Activated gamma-delta T cell (primary cell): ENCODE results near the gene PARD3.

Source experiments
- DNase-seq: peaks from one replicate; lab custom pipeline; 2025; lab: John Stamatoyannopoulos, UW

PARD3 gene

DNA sequence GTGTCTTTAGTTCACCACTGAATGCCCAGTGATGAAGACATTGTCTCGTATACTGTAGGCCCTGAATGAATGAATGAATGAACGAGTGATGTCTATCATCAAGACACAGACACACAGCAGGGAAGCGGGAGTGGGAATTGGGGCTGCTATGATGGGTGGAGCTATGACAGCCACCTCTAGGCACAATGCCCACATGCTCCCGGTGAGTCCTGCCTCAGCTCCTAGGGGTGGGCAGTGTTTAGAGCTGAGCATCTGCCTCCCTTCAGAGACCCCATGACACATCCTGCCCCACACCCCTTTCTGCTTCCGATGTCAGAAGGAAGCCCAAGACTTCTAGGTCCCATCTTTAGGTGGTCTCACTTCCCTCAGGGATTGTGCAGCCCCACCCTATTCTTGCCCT is 714.1 kb downstream of the PARD3 start:
- DNase-seq: no peak

DNA sequence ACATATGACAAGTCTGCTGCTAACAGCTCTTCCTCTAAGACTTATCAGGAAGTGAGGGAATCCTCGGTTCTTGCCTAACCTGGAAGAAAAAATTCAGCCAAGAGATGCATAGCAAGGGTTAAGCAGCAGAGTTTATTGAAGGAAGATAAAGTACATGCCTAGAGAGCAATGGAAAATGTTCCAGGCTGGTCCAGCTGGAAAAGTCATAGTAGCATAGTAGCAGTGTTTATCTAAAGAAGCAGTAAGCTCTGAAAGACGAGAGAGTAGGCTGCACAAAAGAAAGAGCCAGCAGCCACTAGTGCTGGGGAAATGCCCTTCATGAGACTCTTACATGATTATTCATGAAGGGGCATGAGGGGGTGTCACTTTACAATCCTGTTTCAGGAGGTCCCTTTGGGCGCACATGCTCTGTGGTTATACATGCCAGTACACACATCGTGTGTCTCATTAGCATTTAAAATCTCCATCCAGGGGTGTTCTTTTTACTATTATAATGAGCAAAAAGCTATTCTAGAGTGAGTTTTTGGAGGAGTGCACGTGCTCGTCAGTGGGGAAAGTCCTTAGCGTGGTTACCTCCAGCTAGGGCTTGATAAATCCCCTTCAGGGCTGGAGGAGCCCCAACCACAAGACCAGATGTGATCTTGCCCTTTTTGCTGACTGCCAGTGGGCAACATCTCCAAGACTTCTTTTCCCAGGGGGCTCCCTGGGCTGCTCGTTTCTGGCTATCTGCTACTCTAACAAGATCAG is 716.1 kb downstream of the PARD3 start:
- DNase-seq: no peak

DNA sequence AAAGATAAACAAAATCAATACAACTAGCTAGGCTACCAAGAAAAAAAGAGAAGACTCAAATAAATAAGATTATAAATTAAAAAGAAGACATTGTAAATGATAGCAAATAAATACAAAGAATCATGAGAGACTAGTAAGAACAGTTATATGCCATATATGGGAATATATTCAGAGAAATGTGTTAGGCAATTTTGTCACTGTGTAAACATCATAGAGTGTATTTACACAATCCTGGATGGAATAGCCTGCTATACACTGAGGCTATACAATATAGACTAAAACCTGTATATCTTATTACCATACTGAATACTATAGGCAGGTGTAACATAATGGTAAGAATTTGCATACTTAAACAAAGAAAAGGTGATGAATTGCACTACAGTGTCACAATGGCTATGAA is 717.4 kb downstream of the PARD3 start:
- no peak for DNase-seq

DNA sequence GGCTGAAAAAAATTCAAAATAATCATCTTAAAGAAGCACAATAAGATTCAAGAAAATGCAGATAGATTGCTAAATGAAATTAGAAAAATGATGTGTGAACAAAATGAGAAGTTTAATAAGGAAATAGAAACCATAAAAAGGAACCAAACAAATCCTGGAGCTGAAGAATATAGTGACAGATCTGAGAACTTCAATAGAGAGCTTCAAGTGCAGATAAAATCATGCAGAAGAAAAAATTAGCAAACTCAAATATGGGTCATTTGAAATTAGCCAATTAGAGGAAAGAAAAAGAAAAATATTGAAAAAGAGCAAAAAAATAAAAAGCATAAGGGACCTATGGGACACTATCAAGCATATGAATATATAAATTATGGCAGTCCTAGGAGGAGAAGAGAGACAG is 720.1 kb downstream of the PARD3 start:
- DNase-seq: no peak

DNA sequence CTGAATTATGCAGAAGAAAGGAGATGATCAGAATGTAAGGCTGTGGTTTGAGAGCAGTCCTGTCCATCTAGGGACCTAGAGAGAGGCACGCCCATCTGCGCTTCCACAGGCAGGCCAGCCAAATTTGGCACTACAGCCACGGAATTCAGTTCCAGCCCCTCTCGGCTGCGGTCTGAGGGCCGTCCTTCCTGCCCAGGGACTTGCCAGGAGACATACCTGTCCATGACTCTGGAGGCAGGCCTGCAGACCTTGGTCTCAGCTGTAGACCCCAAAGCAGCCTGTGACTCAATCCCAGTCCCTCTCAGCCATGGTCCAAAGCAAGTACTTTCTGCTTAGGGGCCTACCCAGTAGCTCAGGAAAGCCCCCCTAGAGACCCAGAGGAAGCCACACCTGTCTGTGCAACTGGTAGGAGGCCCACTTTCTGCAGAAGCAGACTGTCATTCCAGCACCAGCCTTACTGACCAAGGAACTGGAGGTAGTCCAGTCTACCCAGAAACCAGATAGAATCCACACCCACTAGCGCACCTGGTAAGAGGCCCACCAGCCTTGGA is 720.9 kb downstream of the PARD3 start:
- no peak for DNase-seq

DNA sequence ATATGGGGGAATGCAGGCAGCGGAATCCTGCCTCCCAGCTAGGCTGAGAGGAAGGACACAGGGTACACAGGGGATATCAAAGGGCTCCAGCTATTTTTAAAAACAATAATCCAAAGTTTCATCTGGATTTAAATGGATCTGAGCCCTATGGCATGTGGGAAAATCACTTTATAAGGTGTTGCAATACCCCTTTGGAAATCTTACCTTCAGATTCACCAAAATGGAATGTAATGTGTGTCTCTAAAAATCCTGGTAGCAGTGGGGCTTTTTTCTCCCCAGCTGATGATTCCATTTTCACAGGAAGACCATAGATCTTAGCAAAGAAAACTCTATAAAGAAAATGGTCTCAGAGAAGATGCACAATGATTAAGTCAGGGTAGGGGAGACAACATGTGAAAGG is 722.2 kb downstream of the PARD3 start:
- no peak for DNase-seq

DNA sequence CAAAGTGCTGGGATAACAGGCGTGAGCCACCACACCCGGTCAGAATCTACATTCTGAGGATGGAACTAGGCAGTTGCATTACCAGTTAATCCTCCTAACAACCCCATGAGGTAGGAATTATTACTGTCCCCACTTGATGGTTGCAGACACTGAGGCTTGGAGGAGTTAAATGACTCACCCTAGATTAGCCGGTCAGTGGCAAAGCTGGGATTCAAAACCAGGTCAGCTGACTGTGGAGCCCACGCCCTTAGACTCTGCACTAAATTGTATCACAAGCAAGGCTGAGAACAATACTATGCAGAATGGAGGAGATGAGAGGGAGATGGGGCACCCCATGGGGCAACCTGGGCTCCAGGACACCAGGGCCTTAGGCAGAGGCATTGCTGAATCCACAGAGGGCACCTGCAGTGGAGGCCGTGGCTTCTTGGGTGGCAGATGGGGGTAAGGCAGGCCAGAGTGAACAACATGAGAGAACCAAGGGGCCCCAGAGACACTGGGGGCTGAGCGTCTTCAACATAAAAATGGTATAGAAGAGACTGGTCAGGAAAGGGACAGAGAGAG is 723.4 kb downstream of the PARD3 start:
- DNase-seq: no peak

DNA sequence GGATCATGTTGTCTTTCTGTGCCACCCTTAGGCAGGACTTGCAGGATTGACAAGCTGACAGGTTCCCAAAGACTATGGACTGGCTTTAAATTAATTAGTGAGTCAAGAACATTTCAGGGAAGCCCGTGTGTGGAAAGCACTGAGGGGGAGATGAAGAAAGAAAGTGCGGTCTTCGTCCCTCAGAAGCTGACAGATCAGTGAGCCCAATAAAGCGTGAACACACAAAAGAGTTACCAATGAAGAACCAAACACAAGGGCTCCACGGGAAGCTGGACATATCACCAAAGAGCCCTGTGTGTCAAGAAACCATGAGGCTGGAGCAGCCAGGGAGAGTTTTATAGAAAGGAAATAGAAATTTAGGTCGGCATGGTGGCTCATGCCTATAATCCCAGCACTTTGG is 725.8 kb downstream of the PARD3 start:
- no peak for DNase-seq

DNA sequence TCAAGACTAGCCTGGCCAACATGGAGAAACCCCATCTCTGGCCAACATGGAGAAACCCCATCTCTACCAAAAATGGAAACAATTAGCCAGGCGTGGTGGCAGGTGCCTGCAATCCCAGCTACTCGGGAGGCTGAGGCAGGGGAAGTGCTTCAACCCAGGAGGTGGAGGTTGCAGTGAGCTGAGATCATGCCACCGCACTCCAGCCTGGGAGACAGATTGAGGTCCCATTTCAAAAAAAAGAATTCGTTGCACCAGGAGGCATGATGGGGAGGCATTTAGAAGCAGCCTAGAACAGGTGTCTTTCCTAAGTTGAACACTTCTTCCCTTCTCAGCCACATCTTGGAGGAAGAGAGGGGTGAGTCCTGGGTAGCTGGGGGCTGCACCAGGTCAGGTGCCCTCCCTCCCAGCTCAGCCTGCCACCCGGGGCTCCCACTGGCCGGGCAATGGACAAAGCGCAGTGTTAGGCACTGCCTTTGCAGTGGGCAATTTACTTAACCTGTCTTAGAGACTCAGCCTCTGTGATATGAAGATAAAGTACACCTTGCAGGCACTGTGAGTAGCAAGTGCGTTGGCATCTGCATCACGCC is 726.8 kb downstream of the PARD3 start:
- no peak for DNase-seq

DNA sequence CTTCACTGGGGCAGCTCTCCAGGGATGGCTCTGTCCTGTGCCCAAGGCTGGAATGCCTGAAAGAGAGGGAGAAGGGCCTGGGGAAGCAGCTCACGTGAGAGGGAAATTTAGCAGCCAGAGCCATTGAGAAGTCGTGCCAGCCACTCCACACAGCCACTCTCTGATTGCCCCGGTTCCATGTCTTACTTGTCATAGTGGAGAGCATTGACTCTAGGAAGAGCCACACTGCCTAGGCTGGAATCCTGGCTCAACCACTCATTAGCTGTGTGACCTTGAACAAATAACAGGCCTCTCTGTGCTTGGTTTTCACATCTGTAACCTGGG is 728.0 kb downstream of the PARD3 start:
- DNase-seq: no peak

DNA sequence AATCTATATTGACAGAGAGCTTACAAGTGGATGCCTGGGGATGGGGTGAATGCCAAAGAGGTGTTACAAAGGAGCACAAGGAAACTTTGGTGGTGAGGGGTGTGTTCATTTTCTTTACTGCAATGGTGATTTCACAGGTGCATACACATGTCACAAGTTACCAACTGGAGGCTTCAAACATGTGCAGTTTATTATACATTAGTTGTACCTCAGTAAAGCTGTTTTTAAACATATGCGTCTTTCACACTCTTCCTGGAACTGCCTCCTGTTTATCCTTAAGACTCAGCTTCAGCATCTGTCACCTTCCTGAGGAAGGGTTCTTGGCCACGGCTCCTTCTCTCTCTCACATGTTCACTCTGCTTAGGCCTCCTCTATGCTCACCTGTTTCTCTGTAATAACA is 731.5 kb downstream of the PARD3 start:
- no peak for DNase-seq

DNA sequence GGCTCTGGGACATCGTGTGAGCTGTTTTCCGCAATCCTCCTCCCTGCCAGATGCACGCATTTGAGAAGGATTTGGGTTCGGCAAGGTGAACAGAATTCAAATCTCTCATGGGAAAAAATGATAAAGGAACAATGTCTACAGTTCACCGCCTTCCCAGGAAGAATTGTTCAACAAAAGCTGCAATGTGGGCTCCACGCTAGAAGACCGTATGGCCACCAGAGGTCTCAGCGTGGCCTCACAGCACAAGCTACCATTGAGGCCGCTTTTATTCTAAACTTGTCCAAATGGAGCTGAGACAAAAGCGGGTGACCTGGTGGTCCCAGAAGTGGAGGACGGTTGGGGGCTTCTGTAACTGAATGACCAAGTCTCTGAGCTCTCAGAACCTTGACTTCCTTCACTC is 733.1 kb downstream of the PARD3 start:
- no peak for DNase-seq

DNA sequence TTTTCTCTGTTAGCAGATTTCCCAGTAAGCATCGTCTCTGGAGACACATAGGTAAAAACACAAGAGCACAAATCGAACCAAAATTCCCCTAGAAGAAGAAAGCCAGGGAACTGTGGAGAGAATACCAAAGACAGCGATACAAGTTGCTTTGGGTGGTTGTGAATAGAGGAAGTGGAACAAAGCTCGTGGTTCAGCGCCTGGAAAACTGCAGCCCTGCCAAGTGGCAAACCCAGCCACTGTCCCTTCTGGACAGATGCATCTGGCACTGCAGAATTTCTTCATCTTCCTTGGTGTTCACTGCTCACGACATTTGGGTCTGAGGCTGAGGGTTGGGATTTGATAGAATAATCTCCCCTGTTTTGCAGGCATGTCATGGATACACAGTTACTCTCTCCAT is 733.8 kb downstream of the PARD3 start:
- no peak for DNase-seq

DNA sequence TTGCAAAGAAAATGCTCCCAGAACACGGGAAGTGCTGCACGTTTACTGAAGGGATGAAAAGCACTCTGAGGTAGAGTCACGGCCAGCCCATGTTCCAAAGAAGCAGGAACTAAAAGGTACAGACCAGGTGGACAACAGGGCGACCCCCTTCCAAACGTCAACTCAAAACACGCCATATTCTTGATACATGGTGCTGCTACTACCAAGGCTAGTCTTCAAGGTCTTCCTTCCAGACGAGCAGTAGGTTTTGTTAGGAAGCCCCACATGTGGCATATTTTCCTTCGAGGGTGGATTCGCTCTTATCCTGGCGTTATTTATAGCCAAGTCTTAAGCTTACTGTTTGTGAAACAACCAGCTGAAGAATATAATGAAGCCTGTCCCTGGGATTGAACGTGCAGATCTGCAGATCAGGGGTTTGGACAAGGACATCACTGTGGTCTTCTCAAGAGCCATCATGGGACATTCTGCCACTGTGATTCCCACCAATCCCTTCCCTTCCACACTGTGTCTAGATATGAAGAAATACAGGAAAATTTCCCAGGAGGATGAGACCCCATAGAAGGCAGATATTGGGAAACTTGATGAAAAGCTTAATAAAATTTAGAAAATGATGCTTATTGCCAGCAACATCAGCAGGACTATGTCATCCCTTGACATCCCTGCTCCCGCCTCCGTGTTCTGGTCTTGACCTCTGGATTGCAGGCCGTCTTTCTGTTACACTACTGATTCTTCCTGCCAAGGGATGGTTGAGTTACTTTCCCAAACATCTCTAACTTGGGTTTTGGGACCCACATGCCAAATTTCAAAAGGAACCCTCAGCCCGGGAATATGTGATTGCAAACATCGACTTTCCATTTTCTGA is 734.4 kb downstream of the PARD3 start:
- no peak for DNase-seq

DNA sequence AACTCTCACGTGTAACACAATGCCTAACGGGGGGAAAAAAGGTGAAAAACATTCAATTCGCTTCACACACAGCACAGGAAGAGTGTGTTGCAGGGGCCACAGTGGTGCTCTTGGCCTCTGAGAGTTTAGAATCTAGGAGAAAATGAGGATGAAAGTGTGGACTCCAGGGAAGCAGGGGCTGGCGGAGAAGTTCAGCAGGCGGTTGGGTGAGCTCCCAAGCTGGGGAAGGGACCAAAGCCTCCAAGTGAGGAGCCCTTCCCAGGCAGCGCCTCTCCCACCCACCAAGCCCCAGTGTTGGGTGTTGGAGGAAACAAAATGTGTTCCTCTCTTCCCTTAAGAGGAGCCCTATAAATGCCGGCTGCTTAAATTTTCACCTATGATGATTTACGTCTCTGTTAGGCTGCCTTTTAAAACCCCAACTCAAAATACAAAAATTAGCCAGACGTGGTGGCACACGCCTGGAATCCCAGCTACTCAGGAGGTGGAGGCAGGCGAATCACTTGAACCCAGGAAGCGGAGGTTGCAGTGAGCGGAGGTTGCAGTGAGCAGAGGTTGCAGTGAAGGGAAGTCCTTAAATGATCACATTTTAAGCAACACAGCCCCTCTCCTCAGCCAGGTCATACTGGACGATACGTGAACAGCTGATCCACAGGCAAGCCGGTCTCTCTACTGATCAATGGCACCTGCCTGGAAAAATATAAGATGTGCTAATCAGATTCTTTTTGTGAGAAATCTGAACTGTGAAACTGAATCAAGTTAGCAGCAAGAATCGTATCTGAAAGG is 735.2 kb downstream of the PARD3 start:
- no peak for DNase-seq

DNA sequence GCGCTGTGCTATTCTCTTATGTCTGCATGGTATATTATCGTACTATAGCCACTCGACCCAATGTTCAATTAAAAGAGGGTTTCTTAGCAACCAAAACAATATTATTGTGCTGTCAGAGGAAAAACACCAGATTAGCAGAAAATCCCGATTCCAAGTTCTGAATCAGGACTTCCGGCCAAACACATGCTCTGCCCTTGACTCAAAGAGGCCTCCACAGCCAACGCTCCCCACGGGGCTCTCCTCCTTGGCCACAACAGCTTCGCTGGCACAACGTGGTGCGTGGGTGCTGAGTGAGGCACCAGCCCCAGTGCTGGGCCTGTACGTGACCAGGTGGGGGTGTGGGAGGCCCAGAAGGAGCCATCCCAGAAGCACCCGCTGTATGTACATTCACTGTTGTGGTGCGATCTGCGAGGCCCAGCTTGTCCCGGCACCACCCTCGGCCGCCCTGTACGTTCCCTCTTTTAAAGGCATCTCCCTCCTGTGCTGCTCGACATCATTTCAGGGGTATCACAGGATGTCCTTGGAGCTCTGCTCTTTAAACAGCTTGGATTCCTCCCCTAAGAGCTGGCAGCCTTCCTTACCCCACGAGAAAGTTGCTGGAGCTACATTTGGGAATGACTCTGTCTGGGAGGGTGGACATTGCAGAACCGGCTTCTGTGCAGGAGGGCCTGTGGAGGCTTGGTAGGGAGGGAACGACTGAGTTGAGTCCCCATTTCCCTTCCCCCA is 736.2 kb downstream of the PARD3 start:
- DNase-seq: no peak

DNA sequence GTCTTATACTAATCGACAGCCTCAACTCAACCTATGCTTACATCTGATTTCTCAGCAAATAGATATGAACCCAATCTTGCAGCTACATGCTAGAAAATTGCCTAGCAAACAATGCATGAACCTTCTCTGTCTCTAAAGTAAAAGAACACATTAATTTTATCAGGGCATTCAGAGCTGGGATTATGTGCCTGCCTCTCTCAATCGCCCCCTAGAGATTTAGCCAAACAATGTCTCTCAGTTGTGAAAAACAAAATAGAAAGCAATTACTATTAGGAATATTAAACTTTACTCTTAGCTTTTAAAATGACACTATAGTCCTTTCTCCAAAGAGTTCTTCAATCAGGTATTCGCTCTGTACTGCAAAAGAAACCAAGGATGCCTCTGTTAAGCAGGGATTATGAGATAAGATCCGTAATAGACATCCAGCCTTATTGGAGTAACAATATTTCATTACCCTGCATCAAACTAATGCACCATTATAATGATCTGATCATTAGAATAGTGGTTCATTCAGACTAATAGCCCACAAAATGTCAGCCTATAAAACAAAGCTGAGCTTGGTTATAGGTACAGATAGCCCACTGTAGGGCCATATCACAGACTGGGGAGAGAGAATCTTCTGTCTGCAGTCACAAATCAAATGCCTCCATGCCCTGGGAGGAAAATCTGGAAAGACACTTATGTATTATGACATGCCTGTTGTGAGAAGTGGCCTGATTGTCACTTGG is 736.9 kb downstream of the PARD3 start:
- DNase-seq: no peak

DNA sequence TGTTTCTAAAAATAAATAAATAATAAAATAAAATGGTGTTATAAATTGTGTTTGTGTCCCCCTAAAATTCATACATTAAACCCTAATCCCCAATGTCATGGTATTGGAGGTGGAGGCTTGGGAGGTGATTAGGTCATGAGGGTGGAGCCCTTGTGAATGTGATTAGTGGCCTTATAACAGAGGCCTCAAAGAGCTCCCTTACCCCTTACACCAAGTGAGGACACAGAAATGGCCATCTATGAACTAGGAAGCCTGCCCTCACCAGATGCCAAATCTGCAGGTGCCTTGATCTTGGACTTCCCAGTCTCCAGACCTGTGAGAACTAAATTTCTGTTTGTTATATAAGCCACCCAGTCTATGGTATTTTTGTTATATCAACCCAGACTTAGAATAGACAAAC is 738.7 kb downstream of the PARD3 start:
- no peak for DNase-seq

DNA sequence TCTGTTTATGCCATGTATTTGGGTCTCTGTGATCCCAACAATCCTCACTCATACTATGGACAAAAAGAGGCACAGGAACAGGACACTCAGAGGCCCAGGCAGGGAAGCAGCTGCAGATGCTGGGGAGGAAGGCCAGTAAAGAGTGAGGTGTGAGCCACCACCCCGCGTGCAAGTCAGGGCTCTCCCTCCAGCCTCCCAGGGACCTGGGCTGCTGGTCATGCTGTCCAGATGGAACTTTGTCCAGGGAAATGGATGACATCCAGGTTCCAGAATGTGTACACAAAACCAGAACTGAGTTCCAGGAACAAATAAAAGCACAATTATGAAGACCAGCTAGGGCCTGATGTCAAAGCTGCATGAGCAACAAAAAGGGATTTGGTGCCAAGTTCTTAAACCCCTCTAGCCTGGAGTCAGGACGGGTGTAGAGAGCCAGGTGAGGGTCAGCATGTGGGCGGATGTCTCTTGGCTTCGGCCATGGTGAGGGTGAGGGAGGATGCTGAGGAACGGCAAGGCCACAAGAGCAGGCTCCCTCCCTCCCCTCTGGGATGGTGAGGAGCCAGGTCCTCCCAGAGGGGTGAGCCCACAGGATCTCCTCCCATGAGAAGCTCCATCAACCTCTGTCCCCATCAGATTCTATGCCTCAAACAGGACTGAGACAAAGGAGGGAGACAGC is 739.7 kb downstream of the PARD3 start:
- no peak for DNase-seq

DNA sequence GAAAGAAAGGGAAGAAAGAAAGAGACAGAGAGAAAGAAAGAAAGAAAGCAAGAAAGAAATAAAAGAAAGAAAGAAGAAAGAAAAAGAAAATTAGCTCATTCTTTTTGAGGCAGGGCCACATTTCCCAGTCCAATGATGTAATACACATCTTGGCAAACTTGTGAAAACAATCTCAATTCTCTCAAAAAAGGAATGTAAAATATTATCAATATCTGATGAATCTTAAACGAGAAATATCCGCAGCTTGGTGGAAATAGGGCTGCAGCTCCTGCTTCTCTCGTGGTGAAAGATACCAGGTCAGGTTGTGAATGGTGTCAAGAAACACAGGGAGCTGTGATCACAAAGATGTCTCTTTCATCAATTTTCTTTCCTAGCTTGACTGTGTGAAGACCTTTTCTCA is 741.0 kb downstream of the PARD3 start:
- no peak for DNase-seq
